ENCODE results near the gene OR10H1. TPM values are rescaled to one million over a fixed set of nuclear protein-coding genes. Genes with fewer than 3 reads are reported as not detected.
"Not testable (repeated sequence)": the region's sequence is repeated elsewhere in the genome, so short reads cannot be mapped to it uniquely, and the experiment has no call there.

OR10H1 gene
- polyA plus RNA-seq, 1 donor = not detected

DNA sequence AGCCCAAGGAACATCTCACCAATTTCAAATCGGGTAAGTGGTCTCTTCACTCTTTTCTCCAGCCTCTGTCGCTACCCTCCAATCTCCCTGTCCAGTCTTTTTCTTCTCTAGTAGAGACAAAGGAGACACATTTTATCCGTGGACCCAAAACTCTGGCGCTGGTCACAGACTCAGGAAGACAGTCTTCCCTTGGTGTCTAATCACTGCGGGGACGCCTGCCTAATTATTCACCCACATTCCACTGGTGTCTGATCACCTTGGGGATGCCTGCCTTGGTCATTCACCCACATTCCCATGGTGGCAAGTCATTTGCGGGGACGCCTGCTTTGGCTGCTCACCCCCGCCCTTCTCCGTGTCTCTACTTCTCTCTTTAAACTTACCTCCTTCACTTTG, 13.8 kb upstream of the OR10H1 start:
- no peak overlapping the region for H3K27ac ChIP-seq (ENCODE audit: low read length)
- H3K4me1 ChIP-seq (ENCODE audit: control insufficient read depth, insufficient read depth, low read length) = no peaks in the 10 kb centered on the region
- H3K9me3 ChIP-seq (ENCODE audit: control insufficient read depth, low read depth, low read length) = no peaks in the 10 kb centered on the region
- peaks cover 2% of the 10 kb centered on the region for H3K27me3 ChIP-seq (ENCODE audit: control insufficient read depth, insufficient read depth, low read length)
- no peak overlapping the region for H3K4me3 ChIP-seq (ENCODE audit: low read length)
- no peak for DNase-seq
- 95% methylated on average over 2 of the region's 10 CpGs for WGBS (ENCODE audit: insufficient coverage, low lambda C conversion rate)
- H3K36me3 ChIP-seq (ENCODE audit: control insufficient read depth, insufficient read depth, low read length) = no peaks in the 10 kb centered on the region

GRCh38 chr19:15828611-15829305, 13.3 kb upstream of the OR10H1 start:
- H3K27ac ChIP-seq (ENCODE audit: low read length); H3K27me3 ChIP-seq (ENCODE audit: control insufficient read depth, insufficient read depth, low read length); H3K9me3 ChIP-seq (ENCODE audit: control insufficient read depth, low read depth, low read length); H3K4me1 ChIP-seq (ENCODE audit: control insufficient read depth, insufficient read depth, low read length); H3K36me3 ChIP-seq (ENCODE audit: control insufficient read depth, insufficient read depth, low read length); H3K4me3 ChIP-seq (ENCODE audit: low read length): not testable (repeated sequence)
- DNase-seq = peak; percentile 12 to 44
- WGBS (ENCODE audit: insufficient coverage, low lambda C conversion rate) = no CpG with 5 or more reads among the region's 13 CpGs

- H3K4me1 ChIP-seq (ENCODE audit: control insufficient read depth, insufficient read depth, low read length) = no peaks in the 10 kb centered on the region
- 83% methylated on average over 2 of the region's 7 CpGs for WGBS (ENCODE audit: insufficient coverage, low lambda C conversion rate)
- no peak for DNase-seq
- H3K27ac ChIP-seq (ENCODE audit: low read length) = no peak overlapping the region
- H3K4me3 ChIP-seq (ENCODE audit: low read length) = no peak overlapping the region
- H3K36me3 ChIP-seq (ENCODE audit: control insufficient read depth, insufficient read depth, low read length) = no peaks in the 10 kb centered on the region
- no peaks in the 10 kb centered on the region for H3K9me3 ChIP-seq (ENCODE audit: control insufficient read depth, low read depth, low read length)
- peaks cover 2% of the 10 kb centered on the region for H3K27me3 ChIP-seq (ENCODE audit: control insufficient read depth, insufficient read depth, low read length)
Observed at GRCh38 chr19:15828121-15828610, 12.7 kb upstream of the OR10H1 start.

- Histone ChIP-seq H3K9me3 (ENCODE audit: control insufficient read depth, low read depth, low read length) (no peaks in the 10 kb centered on the region), H3K4me1 (ENCODE audit: control insufficient read depth, insufficient read depth, low read length) (no peaks in the 10 kb centered on the region), H3K27me3 (ENCODE audit: control insufficient read depth, insufficient read depth, low read length) (peaks cover 2% of the 10 kb centered on the region), H3K4me3 (ENCODE audit: low read length) (no peak overlapping the region), H3K36me3 (ENCODE audit: control insufficient read depth, insufficient read depth, low read length) (no peaks in the 10 kb centered on the region), H3K27ac (ENCODE audit: low read length) (no peak overlapping the region)
- DNase-seq = no peak
- WGBS (ENCODE audit: insufficient coverage, low lambda C conversion rate) = no CpG with 5 or more reads among the region's 1 CpG
Observed at GRCh38 chr19:15825753-15826152, 10.3 kb upstream of the OR10H1 start.

GRCh38 chr19:15820646-15821045, 5.2 kb upstream of the OR10H1 start:
- Histone ChIP-seq H3K36me3 (ENCODE audit: control insufficient read depth, insufficient read depth, low read length) (no peaks in the 10 kb centered on the region), H3K9me3 (ENCODE audit: control insufficient read depth, low read depth, low read length) (no peaks in the 10 kb centered on the region), H3K4me3 (ENCODE audit: low read length) (no peak overlapping the region), H3K27me3 (ENCODE audit: control insufficient read depth, insufficient read depth, low read length) (no peaks in the 10 kb centered on the region), H3K27ac (ENCODE audit: low read length) (no peak overlapping the region), H3K4me1 (ENCODE audit: control insufficient read depth, insufficient read depth, low read length) (no peaks in the 10 kb centered on the region)
- WGBS (ENCODE audit: insufficient coverage, low lambda C conversion rate) = 100% methylated on average over 1 of the region's 8 CpGs
- DNase-seq = no peak

- Histone ChIP-seq H3K4me3 (ENCODE audit: low read length) (no peak overlapping the region), H3K9me3 (ENCODE audit: control insufficient read depth, low read depth, low read length) (no peaks in the 10 kb centered on the region), H3K27ac (ENCODE audit: low read length) (no peak overlapping the region), H3K4me1 (ENCODE audit: control insufficient read depth, insufficient read depth, low read length) (no peaks in the 10 kb centered on the region), H3K36me3 (ENCODE audit: control insufficient read depth, insufficient read depth, low read length) (no peaks in the 10 kb centered on the region), H3K27me3 (ENCODE audit: control insufficient read depth, insufficient read depth, low read length) (peaks cover 6% of the 10 kb centered on the region)
- WGBS (ENCODE audit: insufficient coverage, low lambda C conversion rate) = no CpG with 5 or more reads among the region's 7 CpGs
- DNase-seq = no peak
Observed at GRCh38 chr19:15813916-15814315, 1.5 kb downstream of the OR10H1 start.

- peaks cover 6% of the 10 kb centered on the region for H3K27me3 ChIP-seq (ENCODE audit: control insufficient read depth, insufficient read depth, low read length)
- no peaks in the 10 kb centered on the region for H3K4me1 ChIP-seq (ENCODE audit: control insufficient read depth, insufficient read depth, low read length)
- no peaks in the 10 kb centered on the region for H3K36me3 ChIP-seq (ENCODE audit: control insufficient read depth, insufficient read depth, low read length)
- no peak overlapping the region for H3K27ac ChIP-seq (ENCODE audit: low read length)
- DNase-seq = no peak
- WGBS (ENCODE audit: insufficient coverage, low lambda C conversion rate) = 22% methylated on average over 5 of the region's 6 CpGs
- no peaks in the 10 kb centered on the region for H3K9me3 ChIP-seq (ENCODE audit: control insufficient read depth, low read depth, low read length)
- no peak overlapping the region for H3K4me3 ChIP-seq (ENCODE audit: low read length)
Observed at GRCh38 chr19:15812060-15812722, 3.3 kb downstream of the OR10H1 start.

DNA sequence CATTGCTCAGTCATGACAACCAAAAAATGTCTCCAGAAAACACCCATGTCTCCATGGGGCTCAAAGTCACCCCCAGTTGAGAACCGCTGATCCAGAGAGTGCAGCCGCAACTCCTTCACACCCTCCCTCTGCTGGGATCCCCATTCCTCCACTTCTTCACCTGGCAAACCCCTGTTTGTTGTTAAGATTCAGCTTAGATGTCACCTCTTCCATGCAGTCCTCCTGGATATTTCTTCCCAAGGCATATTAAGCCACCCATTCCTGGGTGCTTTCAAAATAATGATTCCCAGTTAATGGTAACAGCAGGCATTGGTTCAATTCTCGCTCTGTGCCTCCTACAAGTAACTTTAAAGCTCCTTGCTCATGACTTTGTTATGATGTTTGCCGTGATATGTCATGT, 4.0 kb downstream of the OR10H1 start:
- Histone ChIP-seq H3K27ac (ENCODE audit: low read length) (no peak overlapping the region), H3K9me3 (ENCODE audit: control insufficient read depth, low read depth, low read length) (no peaks in the 10 kb centered on the region), H3K27me3 (ENCODE audit: control insufficient read depth, insufficient read depth, low read length) (peaks cover 6% of the 10 kb centered on the region), H3K4me1 (ENCODE audit: control insufficient read depth, insufficient read depth, low read length) (no peaks in the 10 kb centered on the region), H3K4me3 (ENCODE audit: low read length) (no peak overlapping the region), H3K36me3 (ENCODE audit: control insufficient read depth, insufficient read depth, low read length) (no peaks in the 10 kb centered on the region)
- DNase-seq = no peak
- WGBS (ENCODE audit: insufficient coverage, low lambda C conversion rate) = no CpG with 5 or more reads among the region's 4 CpGs

DNA sequence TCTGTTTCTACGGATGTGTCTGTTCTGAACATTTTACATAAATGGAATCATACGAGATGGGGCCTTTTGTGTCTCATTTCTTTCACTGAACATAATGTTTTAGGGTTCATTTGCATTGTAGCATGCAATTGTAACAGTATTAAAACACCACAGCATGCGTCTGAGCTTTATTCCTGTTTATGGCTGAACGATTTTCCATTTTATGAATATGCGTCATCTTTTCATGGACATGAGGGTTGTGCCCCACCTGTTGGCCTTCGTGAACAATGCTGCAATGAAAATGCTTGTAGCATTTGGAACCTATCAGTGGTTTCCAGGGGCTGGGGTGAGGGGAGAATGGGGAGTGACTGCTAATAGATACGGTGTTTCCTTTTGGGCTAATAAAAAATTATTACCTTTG, 5.1 kb downstream of the OR10H1 start:
- no peaks in the 10 kb centered on the region for H3K9me3 ChIP-seq (ENCODE audit: control insufficient read depth, low read depth, low read length)
- no peak overlapping the region for H3K4me3 ChIP-seq (ENCODE audit: low read length)
- no peaks in the 10 kb centered on the region for H3K36me3 ChIP-seq (ENCODE audit: control insufficient read depth, insufficient read depth, low read length)
- DNase-seq = peak in 1 of 2 donors; percentile 25
- WGBS (ENCODE audit: insufficient coverage, low lambda C conversion rate) = 50% methylated on average over 2 of the region's 7 CpGs
- H3K27ac ChIP-seq (ENCODE audit: low read length) = no peak overlapping the region
- H3K27me3 ChIP-seq (ENCODE audit: control insufficient read depth, insufficient read depth, low read length) = peaks cover 6% of the 10 kb centered on the region
- H3K4me1 ChIP-seq (ENCODE audit: control insufficient read depth, insufficient read depth, low read length) = no peaks in the 10 kb centered on the region

- no CpG with 5 or more reads among the region's 18 CpGs for WGBS (ENCODE audit: insufficient coverage, low lambda C conversion rate)
- not testable (repeated sequence) for H3K36me3 ChIP-seq (ENCODE audit: control insufficient read depth, insufficient read depth, low read length); H3K27me3 ChIP-seq (ENCODE audit: control insufficient read depth, insufficient read depth, low read length); H3K27ac ChIP-seq (ENCODE audit: low read length); H3K9me3 ChIP-seq (ENCODE audit: control insufficient read depth, low read depth, low read length); H3K4me1 ChIP-seq (ENCODE audit: control insufficient read depth, insufficient read depth, low read length); DNase-seq; H3K4me3 ChIP-seq (ENCODE audit: low read length)
Observed at GRCh38 chr19:15794279-15794678, 21.2 kb downstream of the OR10H1 start.

GRCh38 chr19:15790096-15790495, 25.4 kb downstream of the OR10H1 start:
- H3K9me3 ChIP-seq (ENCODE audit: control insufficient read depth, low read depth, low read length) = no peaks in the 10 kb centered on the region
- no peaks in the 10 kb centered on the region for H3K4me1 ChIP-seq (ENCODE audit: control insufficient read depth, insufficient read depth, low read length)
- no peak overlapping the region for H3K4me3 ChIP-seq (ENCODE audit: low read length)
- H3K27ac ChIP-seq (ENCODE audit: low read length) = no peak overlapping the region
- H3K27me3 ChIP-seq (ENCODE audit: control insufficient read depth, insufficient read depth, low read length) = no peaks in the 10 kb centered on the region
- no CpG with 5 or more reads among the region's 6 CpGs for WGBS (ENCODE audit: insufficient coverage, low lambda C conversion rate)
- DNase-seq = no peak
- H3K36me3 ChIP-seq (ENCODE audit: control insufficient read depth, insufficient read depth, low read length) = no peaks in the 10 kb centered on the region
